Spleen (tissue), 11 donors: ENCODE measurements around the gene TOGARAM1. TPM values are rescaled to one million over a fixed set of nuclear protein-coding genes. Genes with fewer than 3 reads are reported as not detected.

Experiments
- DNase-seq: peaks from one replicate; pipeline ENCODE4 v3.0.0-alpha.2; 2020
- H3K27ac ChIP-seq, 8 donors: fragments of 200-600 bp; sonication (generic) in 7 of 8; 1 replicate in 4 of 8; 2 replicates in 4 of 8; pipeline versions ENCODE4 v1.5.0 to v1.8.0; 2016 to 2021; ENCODE audit warnings: inconsistent platforms in 4 of 8, mild to moderate bottlenecking in 4 of 8, moderate library complexity in 1 of 8
- H3K27me3 ChIP-seq, 7 donors: fragments of 200-600 bp; sonication (generic) in 6 of 7; replicated peaks in 1 of 7; 1 replicate in 4 of 7; 2 replicates in 3 of 7; pipeline versions ENCODE4 v1.5.0 to v1.8.0; 2016 to 2021; ENCODE audit warnings: inconsistent platforms in 3 of 7, mild to moderate bottlenecking in 1 of 7
- H3K36me3 ChIP-seq, 6 donors: fragments of 200-600 bp; sonication (generic) in 5 of 6; 1 replicate in 4 of 6; 2 replicates in 2 of 6; pipeline versions ENCODE4 v1.5.0 to v1.8.0; 2016 to 2021; ENCODE audit warnings: inconsistent platforms in 2 of 6
- H3K4me1 ChIP-seq, 6 donors: fragments of 200-600 bp; sonication (generic) in 5 of 6; 1 replicate in 3 of 6; 2 replicates in 3 of 6; pipeline versions ENCODE4 v1.5.0 to v1.8.0; 2016 to 2021; ENCODE audit warnings: inconsistent platforms in 3 of 6
- H3K4me3 ChIP-seq, 8 donors: fragments of 200-600 bp; sonication (generic) in 7 of 8; 1 replicate in 4 of 8; 2 replicates in 4 of 8; pipeline versions ENCODE4 v1.5.0 to v1.8.0; 2016 to 2021; ENCODE audit warnings: inconsistent platforms in 4 of 8, mild to moderate bottlenecking in 4 of 8, moderate library complexity in 2 of 8
- H3K9me3 ChIP-seq, 8 donors: fragments of 200-600 bp; sonication (generic) in 7 of 8; 1 replicate in 4 of 8; 2 replicates in 4 of 8; pipeline versions ENCODE4 v1.5.0 to v1.8.0; 2016 to 2021; ENCODE audit warnings: inconsistent platforms in 4 of 8
- CTCF ChIP-seq, 11 experiments: fragments of 200-600 bp in 7 of 11; fragments of 450-650 bp in 4 of 11; sonication (generic) in 4 of 11; IDR thresholded peaks in 8 of 11; conservative IDR thresholded peaks in 3 of 11; 1 replicate in 7 of 11; 2 replicates in 4 of 11; pipeline versions ENCODE4 v1.4.0 to v1.8.0; 2016 to 2021; ENCODE audit warnings: antibody characterized with exemption in 11 of 11, inconsistent platforms in 4 of 11, mild to moderate bottlenecking in 1 of 11
- POLR2A ChIP-seq, 3 donors: fragments of 450-650 bp; IDR thresholded peaks; one replicate each; pipeline ENCODE4 v1.5.1; 2017; ENCODE audit warnings: antibody characterized with exemption in 3 of 3, mild to moderate bottlenecking in 1 of 3
- POLR2AphosphoS5 ChIP-seq, 3 donors: sonication (generic); formaldehyde crosslinking; IDR thresholded peaks; one replicate each; pipeline ENCODE4 v1.5.1; 2017; ENCODE audit warnings: antibody characterized with exemption in 3 of 3
- WGBS, 5 donors: extraction: QIAGEN DNeasy Blood & Tissue Kit in 3 of 5; methylation state at CpG; one replicate each; pipeline versions ENCODE4 v1.1.5 to v1.1.7; 2013 to 2018; 5-methylcytosine and 5-hydroxymethylcytosine counted together
- intact Hi-C: fragments of 100-400 bp; cut with DNase I; formaldehyde crosslinking; loops from one replicate; pipeline ENCODE4 v1.15.0; 2023; ENCODE audit warnings: low total_unique reads
- polyA plus RNA-seq, 3 donors: library from polyadenylated mRNA; stranded (reverse); fragments of 200-250 nt; gene quantifications; one replicate each; pipeline ENCODE4 v1.2.1, GENCODE V29; 2013
- total RNA-seq, 7 donors: library from RNA; depleted of rRNA in 3 of 7; stranded (reverse); fragments of >200 nt in 3 of 7; fragmentation: NEBNext Ultra II Directional in 4 of 7; extraction: Animal tissue kit (Norgen Biotek cat#: 25700) in 4 of 7; gene quantifications; one replicate each; pipeline versions ENCODE4 v1.1.0 to v1.2.1, GENCODE V29; 2016 to 2021
- donor health status: healthy with polysubstance abuse.
- donor health status: DM: no; HTN: no; CAD: no; lungs with moderate emphysema.
- donor health status: DM: no; HTN: no; CAD: no.
- donor health status: Bipolar disorder and iron deficiency.
- donor health status: healthy.
- donor health status: DM: no; HTN: no; CAD: no.
- donor health status: DM: yes; HTN: yes; CAD: no.

TOGARAM1 gene
- total and polyA plus RNA-seq, 10 donors = 3.1 to 37.3 (median 17.2) TPM

GRCh38 chr14:45082420-45082819, 120.4 kb downstream of the TOGARAM1 start:
- DNase-seq = no peak
- Histone ChIP-seq H3K9me3 (no peaks in the 10 kb centered on the region), H3K4me3 (no peak overlapping the region), H3K36me3 (no peaks in the 10 kb centered on the region), H3K4me1 (peaks cover 17 to 39% (median 34%) of the 10 kb centered on the region in 6 donors), H3K27ac (no peak overlapping the region), H3K27me3 (no peaks in the 10 kb centered on the region)
- intact Hi-C loops = no loop called here
- TF ChIP-seq CTCF (IDR thresholded peaks at IDR 0.05 in 8 of 11, conservative IDR thresholded peaks at IDR 0.05 in 3 of 11) (no peak), POLR2AphosphoS5 (IDR thresholded peaks at IDR 0.05) (no peak), POLR2A (IDR thresholded peaks at IDR 0.05) (no peak)
- 88 to 96% (median 92%) methylated on average over 2 of the region's 2 CpGs for WGBS, 5 donors

GRCh38 chr14:45083617-45083975, 121.6 kb downstream of the TOGARAM1 start:
- Histone ChIP-seq H3K4me1 (peaks cover 17 to 51% (median 44%) of the 10 kb centered on the region in 6 donors), H3K27me3 (no peaks in the 10 kb centered on the region), H3K9me3 (no peaks in the 10 kb centered on the region), H3K27ac (peak overlapping the region; percentile 64 to 90 (median 84)), H3K4me3 (peak overlapping the region; percentile 57 to 89 (median 72)), H3K36me3 (no peaks in the 10 kb centered on the region)
- TF ChIP-seq POLR2AphosphoS5 (IDR thresholded peaks at IDR 0.05) (no peak), CTCF (IDR thresholded peaks at IDR 0.05 in 8 of 11, conservative IDR thresholded peaks at IDR 0.05 in 3 of 11) (no peak), POLR2A (IDR thresholded peaks at IDR 0.05) (no peak)
- no peak for DNase-seq
- WGBS, 5 donors = 0 to 3% (median 1%) methylated on average over 7 to 10 of the region's 10 CpGs
- intact Hi-C loops = no loop called here

GRCh38 chr14:45083976-45084722, 122.2 kb downstream of the TOGARAM1 start, which contains the start of gene PRPF39:
TSS of gene PRPF39 (plus strand) at chr14:45084116. CDS start at chr14:45095240, 11,124 bp downstream.
- H3K9me3 ChIP-seq = no peaks in the 10 kb centered on the region
- no peaks in the 10 kb centered on the region for H3K36me3 ChIP-seq
- peaks cover 17 to 56% (median 49%) of the 10 kb centered on the region in 6 donors for H3K4me1 ChIP-seq
- intact Hi-C loops = no loop called here
- no peaks in the 10 kb centered on the region for H3K27me3 ChIP-seq
- H3K27ac ChIP-seq = peak within 1 kb of the TSS; percentile 64 to 90 (median 84)
- TF ChIP-seq CTCF (IDR thresholded peaks at IDR 0.05 in 8 of 11, conservative IDR thresholded peaks at IDR 0.05 in 3 of 11) (no peak), POLR2AphosphoS5 (IDR thresholded peaks at IDR 0.05) (peak; percentile 98 to 99 (median 98)), POLR2A (IDR thresholded peaks at IDR 0.05) (peak in 2 of 3 donors; percentile 51 to 61)
- WGBS, 5 donors = 0 to 2% (median 1%) methylated on average over 36 to 49 of the region's 49 CpGs
- DNase-seq = peak; percentile 99
- H3K4me3 ChIP-seq = peak within 1 kb of the TSS; percentile 57 to 89 (median 72)

- intact Hi-C loops = no loop called here
- Histone ChIP-seq H3K9me3 (no peaks in the 10 kb centered on the region), H3K36me3 (no peaks in the 10 kb centered on the region), H3K4me1 (peaks cover 17 to 64% (median 57%) of the 10 kb centered on the region in 6 donors), H3K27me3 (no peaks in the 10 kb centered on the region), H3K27ac (peak overlapping the region in 6 of 8 donors; percentile 82 to 90 (median 84)), H3K4me3 (peak overlapping the region; percentile 57 to 89 (median 72))
- 3 to 7% (median 4%) methylated on average over 4 of the region's 4 CpGs for WGBS, 5 donors
- DNase-seq = no peak
- TF ChIP-seq POLR2AphosphoS5 (IDR thresholded peaks at IDR 0.05) = no peak
- TF ChIP-seq CTCF (IDR thresholded peaks at IDR 0.05 in 8 of 11, conservative IDR thresholded peaks at IDR 0.05 in 3 of 11) = no peak
- TF ChIP-seq POLR2A (IDR thresholded peaks at IDR 0.05) = no peak
These were observed 123.0 kb downstream of the TOGARAM1 start for GRCh38 chr14:45084946-45085346.
